Upper lobe of left lung (tissue), 4 donors: ENCODE measurements around the gene VAC14.

Experiments
- EP300 ChIP-seq, 4 donors: sonication (generic); formaldehyde crosslinking; IDR thresholded peaks; one replicate each; pipeline ENCODE4 v1.5.1; 2017; ENCODE audit warnings: antibody characterized with exemption in 4 of 4, control low read depth in 2 of 4
- POLR2A ChIP-seq, 4 donors: fragments of 450-650 bp; IDR thresholded peaks; one replicate each; pipeline ENCODE4 v1.5.1; 2016 to 2017; ENCODE audit warnings: antibody characterized with exemption in 4 of 4, mild to moderate bottlenecking in 2 of 4
- POLR2AphosphoS5 ChIP-seq, 2 donors: sonication (generic); formaldehyde crosslinking; IDR thresholded peaks; one replicate each; pipeline ENCODE4 v1.5.1; 2017; ENCODE audit warnings: antibody characterized with exemption in 2 of 2
- TF ChIP-seq, protein P1 (sequence below), 6 experiments: fragments of 450-650 bp in 4 of 6; fragments of 200-600 bp in 2 of 6; sonication (generic) in 2 of 6; IDR thresholded peaks; one replicate each; pipeline ENCODE4 v1.5.1; 2016 to 2019; ENCODE audit warnings: antibody characterized with exemption in 6 of 6

DNA sequence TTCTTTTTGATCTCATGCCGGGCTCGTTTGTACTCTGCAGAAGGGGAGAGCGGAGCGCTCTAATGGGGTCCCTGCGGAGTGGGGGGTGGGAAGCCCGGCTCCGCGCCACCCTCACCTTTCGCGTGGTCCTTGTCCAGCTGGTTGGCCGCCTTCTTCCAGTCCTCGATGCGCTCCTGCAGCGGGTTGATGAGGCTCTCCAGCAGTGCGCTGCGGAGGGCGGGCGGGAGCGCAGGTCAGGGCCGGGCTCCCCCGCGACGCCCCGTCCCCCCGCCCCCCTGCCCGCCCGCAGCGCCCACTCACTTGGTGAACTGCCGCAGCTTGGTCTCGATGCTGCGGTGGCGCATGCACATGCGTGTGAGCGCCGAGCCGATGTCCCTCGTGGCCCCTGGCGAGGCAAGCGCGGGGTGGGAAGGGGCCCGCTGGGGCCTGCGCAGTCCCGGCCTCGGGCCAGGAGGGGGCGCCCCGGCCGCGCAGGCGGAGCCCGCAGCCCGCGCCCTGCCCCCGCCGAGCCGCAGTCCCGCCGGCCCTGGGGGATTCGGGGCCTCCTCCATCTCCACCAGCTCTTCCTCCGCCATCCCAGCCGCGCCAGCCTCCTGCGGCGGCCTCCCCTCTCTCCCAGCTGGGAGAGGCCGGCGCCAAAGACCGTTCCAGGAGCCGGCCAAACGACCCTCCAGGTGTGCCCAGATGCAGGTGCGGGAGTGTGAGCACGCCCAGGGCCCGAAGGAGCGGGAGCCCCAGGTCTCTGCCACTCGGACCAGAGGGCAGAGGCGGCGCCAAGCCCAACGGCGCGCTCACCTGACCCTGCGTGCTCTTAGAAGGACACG, 121.1 kb downstream of the VAC14 start:
- TF ChIP-seq, protein P1, sequence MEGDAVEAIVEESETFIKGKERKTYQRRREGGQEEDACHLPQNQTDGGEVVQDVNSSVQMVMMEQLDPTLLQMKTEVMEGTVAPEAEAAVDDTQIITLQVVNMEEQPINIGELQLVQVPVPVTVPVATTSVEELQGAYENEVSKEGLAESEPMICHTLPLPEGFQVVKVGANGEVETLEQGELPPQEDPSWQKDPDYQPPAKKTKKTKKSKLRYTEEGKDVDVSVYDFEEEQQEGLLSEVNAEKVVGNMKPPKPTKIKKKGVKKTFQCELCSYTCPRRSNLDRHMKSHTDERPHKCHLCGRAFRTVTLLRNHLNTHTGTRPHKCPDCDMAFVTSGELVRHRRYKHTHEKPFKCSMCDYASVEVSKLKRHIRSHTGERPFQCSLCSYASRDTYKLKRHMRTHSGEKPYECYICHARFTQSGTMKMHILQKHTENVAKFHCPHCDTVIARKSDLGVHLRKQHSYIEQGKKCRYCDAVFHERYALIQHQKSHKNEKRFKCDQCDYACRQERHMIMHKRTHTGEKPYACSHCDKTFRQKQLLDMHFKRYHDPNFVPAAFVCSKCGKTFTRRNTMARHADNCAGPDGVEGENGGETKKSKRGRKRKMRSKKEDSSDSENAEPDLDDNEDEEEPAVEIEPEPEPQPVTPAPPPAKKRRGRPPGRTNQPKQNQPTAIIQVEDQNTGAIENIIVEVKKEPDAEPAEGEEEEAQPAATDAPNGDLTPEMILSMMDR (IDR thresholded peaks at IDR 0.05) = peak; percentile 57 to 80 (median 71)
- TF ChIP-seq POLR2A (IDR thresholded peaks at IDR 0.05) (no peak), POLR2AphosphoS5 (IDR thresholded peaks at IDR 0.05) (no peak), EP300 (IDR thresholded peaks at IDR 0.05) (no peak)
